ENCODE results near the gene SEMA4A.

Gene SEMA4A

DNA sequence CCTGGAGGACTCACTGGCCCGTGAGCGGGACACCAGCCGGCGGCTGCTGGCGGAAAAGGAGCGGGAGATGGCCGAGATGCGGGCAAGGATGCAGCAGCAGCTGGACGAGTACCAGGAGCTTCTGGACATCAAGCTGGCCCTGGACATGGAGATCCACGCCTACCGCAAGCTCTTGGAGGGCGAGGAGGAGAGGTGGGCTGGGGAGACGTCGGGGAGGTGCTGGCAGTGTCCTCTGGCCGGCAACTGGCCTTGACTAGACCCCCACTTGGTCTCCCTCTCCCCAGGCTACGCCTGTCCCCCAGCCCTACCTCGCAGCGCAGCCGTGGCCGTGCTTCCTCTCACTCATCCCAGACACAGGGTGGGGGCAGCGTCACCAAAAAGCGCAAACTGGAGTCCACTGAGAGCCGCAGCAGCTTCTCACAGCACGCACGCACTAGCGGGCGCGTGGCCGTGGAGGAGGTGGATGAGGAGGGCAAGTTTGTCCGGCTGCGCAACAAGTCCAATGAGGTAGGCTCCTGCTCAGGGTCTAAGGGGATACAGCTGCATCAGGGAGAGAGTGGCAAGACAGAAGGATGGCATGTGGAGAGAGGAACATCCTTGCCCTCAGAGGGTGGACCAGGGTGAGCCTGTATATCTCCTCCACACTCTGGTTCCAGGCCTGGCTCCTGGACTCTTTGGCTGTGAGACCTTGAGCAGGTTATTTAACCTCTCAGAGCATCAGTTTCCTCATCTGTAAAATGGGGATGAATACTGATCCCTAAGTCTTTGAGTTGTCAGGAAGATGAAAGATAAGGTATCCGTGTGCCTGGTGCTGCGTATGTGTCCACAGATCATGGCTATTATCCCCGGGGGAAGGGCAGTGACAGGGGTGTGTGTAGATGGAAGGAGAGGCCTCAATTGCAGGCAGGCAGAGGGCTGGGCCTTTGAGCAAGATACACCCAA is 17.2 kb upstream of the SEMA4A start:
- DNase-seq (ENCODE audit: low read depth) = no peak

DNA sequence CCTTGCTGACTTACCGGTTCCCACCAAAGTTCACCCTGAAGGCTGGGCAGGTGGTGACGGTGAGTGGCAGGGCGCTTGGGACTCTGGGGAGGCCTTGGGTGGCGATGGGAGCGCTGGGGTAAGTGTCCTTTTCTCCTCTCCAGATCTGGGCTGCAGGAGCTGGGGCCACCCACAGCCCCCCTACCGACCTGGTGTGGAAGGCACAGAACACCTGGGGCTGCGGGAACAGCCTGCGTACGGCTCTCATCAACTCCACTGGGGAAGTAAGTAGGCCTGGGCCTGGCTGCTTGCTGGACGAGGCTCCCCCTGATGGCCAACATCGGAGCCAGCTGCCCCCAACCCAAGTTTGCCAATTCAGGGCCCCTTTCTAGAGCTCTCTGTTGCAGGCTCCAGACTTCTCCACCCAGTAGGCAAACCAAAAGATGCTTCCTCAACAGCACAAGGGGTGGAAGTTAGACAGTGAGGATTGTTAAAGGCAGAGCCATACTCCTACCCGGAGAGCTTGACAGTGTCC is 16.4 kb upstream of the SEMA4A start:
- no peak for DNase-seq (ENCODE audit: low read depth)

DNA sequence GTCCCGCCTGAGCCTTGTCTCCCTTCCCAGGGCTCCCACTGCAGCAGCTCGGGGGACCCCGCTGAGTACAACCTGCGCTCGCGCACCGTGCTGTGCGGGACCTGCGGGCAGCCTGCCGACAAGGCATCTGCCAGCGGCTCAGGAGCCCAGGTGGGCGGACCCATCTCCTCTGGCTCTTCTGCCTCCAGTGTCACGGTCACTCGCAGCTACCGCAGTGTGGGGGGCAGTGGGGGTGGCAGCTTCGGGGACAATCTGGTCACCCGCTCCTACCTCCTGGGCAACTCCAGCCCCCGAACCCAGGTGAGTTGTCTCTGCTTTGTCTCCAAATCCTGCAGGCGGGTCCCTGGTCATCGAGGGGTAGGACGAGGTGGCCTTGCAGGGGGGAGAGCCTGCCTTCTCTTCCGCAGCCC is 14.9 kb upstream of the SEMA4A start:
- DNase-seq (ENCODE audit: low read depth) = no peak

DNA sequence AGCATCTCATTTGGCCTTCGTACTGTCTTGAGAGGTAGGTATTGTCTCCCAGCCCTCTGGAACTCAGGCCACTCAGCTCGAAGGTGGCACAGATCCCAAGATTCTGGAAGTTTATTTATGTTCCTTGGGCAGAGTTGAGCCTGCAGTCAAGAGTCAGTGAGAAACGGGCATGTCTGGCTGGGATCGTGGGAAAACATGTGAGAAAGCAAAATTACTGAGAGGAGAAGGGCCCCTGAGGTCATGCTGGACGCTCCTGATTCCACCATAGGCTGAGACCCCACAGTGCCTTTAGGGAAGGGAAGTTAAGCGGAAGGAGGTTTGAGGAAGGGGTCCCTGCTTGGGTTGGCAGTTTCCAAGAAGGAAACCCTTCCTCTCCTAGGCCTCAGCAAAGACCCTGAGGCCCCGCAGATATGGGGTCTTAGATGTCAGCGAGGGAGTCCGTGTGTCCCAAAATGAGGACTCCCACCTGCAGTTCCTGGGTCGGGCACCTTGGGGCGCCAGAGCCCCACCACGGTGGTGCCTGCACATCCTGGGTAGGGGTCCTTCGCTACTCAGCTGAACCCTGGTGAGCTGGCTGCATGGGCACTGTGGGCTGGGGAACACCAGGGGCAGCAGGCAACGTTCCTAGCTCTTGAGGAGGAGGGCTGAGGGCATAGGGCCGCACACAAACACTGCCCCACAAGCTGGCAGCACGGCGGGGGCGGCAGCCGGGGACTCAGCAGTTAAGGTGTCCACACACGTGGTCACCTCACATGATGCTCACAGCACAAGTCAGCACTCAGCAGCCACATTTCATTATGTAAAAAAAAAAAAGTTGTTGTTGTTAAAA is 12.3 kb upstream of the SEMA4A start:
- DNase-seq (ENCODE audit: low read depth) = no peak

DNA sequence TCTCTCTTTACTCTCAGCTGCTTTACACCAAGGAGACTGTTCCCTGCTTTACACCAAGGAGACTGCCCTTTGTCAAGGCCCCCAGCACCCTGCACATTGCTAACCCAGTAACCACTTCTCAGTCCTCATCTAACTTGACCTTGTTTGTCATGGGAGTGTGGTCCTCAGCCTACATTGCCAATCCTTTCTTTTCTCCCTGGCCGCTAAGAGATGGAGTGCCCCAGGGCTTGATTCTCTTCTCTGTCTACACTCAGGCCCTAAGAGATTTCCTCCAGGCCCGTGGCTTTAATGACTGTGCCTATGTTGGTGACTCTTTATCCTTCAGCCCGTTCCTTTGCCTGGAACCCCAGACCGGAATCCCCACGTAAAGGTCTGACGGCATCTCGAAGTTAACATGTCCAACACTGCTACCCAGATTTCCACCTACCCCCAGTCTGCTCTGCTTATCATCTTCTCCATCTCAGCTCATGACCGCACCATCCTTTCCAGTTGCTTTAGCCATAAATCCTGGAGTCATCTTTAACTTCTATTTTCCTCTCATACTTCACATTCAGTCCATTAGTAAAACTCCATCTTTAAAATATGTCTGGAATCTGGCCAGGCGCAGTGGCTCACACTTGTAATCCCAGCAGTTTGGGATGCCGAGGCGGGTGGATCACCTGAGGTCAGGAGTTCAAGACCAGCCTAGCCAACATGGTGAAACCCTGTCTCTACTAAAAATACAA is 9.5 kb upstream of the SEMA4A start:
- no peak for DNase-seq (ENCODE audit: low read depth)

DNA sequence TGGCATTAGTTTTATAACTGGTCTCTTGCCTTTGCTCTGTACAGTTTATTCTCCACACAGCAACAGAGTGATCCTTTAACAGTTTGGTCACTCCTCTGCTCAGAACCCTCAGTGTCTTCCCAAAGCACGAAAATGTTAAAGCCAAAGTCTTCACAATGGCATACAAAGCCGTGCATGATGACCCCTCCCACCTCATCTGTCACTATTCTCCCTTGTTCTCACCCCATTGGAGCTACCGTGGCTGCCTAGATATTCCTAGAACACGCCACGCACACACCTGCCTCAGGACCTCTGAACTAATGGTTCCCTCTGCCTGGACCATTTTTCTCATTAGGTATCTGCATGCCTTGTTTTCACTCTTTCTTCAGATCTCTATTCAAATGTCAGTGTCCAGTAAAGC is 8.6 kb upstream of the SEMA4A start:
- no peak for DNase-seq (ENCODE audit: low read depth)

DNA sequence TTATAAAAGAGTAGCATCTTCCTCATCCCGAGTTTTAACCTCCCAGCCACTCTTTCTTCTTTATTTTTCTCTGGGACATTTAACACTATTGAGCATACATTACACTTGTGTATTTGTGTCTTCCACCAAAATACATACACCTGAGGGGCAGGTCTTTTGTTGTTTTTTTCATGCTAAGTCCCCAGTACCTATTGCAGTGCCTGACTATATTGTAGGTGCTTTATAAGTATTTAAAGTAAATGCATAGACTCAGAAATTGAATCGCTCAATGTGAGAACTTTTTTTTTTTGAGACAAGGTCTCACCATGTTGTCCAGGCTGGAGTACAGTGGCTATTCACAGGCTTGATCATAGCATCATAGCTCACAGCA is 7.8 kb upstream of the SEMA4A start:
- DNase-seq (ENCODE audit: low read depth) = no peak

DNA sequence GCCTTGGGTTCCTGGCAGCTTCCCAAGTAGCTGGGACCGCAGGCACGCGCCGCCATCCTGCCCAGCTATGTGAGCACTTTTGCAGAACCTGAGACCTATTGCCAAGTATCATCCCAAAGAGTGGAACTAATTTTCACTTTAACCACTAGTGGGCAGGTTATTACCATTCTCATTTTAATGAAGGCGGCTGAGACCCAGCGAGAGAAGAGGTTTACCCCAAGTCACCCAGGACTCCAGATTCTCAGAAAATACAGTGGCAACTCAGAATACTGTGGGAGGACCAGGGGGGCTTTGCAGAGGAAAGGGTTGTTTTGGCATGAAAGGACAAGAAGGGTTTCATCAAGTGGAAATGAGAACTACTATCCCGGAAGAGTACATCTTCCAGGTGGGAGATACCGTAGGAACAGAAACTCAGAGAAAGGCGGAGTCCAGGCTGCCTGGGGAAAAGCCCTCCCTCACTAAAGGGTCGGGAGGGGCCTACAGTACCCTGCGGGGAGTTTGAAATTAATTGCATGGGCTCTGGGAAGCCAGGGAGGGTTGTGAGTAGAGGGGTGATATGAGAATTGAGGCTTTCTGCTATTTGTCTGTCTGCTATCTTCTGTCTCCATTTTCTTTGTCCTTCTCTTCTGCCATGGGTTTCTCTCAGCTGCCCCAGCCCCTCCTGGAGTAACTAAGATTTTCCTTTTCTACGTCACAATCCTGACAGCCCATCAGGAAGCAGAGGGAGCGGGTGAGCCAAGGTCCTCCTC is 7.2 kb upstream of the SEMA4A start:
- no peak for DNase-seq (ENCODE audit: low read depth)

DNA sequence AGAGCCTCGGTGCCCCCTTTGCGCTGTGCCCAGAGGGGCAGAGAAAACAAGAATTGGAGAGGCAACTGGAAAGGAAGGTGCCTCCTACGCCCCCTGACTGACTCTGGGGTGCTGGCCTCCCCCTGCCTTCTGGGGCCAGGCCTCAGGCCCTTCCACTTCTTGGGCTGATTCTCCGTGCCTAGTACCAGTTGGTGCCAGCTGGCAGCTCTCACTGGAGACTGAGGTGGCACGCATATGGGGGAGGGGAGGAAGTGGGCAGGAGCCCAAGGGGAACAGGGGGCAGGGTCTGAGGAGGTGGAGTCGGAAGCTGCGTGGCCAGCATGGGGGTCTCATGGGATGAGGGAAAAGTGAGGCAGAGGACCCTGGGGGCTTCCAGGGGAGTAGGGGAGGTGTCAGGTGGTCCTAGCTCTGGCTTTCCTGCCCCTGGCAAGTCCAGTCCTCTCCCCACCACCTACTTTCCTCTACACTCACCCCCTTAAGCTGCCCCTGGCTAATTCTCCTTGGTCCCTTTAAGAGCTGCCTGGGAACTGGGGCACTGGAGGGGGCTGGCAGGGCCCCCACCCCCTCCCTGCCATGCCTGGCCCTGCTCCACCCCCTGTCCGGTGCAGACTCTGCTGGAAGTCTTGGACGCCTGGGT is 6.5 kb upstream of the SEMA4A start:
- no peak for DNase-seq (ENCODE audit: low read depth)

DNA sequence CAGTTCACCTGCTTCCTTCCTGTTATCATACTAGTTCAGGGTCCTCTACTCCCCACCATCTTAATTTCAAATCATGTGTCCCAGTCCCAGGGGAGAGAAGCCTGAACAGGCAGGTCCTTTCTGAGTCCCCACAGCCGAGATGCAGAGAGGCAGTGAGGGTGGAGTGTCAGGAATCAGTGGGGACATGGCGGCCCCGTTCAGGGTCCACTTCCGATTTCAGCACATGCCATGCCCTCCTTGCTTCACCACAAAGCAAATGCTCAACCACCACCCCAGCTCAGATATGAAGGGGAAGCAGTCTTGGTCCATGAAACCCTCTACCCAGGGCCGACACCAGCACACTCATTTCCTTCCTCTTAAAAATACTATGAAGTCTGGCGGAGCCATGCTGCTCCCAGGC is 5.2 kb upstream of the SEMA4A start:
- DNase-seq (ENCODE audit: low read depth) = no peak

DNA sequence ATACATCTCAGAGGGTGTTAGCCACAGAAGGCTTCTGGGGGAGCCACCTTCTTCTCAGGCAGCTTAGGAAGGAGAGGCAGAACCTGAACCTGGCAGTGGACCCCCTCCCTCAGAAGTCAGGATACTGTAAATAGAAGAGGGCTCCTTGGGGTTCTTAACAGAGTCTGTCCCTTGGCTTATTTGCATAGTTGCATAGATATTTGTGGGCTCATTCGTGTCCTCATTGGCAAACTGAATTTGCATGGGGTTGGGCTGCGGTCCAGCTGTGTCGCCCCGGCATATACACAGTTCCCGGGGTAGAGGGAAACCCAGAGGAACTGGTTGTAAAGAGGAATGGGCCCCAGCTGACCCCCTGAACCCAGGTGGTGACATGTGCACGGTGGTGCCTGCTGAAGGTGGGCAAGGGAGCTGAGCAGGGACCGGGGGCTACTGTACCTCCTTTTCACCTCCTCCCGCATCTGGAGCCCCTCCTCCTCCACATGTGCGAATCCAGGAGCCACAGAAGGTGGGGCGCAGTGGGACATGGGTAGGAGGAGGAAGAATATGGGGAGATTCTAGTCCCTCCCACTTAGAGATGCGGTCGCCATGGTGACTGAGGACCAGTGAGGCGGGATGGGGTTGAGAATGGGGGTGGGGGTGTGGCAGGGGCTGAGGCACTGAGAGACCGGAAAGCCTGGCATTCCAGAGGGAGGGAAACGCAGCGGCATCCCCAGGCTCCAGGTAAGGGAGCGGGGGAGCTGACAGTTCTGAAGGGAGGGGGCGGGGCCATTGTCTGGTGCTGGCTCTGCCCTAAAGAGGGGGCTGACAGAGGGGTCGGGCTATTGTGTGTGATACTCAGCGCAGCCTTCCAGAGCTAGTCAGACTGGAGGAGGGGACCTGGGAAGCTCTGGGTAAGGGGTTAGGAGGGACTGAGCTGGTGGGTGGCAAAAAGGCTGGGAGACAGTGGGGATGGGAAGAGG is 3.7 kb upstream of the SEMA4A start:
- DNase-seq (ENCODE audit: low read depth) = no peak

DNA sequence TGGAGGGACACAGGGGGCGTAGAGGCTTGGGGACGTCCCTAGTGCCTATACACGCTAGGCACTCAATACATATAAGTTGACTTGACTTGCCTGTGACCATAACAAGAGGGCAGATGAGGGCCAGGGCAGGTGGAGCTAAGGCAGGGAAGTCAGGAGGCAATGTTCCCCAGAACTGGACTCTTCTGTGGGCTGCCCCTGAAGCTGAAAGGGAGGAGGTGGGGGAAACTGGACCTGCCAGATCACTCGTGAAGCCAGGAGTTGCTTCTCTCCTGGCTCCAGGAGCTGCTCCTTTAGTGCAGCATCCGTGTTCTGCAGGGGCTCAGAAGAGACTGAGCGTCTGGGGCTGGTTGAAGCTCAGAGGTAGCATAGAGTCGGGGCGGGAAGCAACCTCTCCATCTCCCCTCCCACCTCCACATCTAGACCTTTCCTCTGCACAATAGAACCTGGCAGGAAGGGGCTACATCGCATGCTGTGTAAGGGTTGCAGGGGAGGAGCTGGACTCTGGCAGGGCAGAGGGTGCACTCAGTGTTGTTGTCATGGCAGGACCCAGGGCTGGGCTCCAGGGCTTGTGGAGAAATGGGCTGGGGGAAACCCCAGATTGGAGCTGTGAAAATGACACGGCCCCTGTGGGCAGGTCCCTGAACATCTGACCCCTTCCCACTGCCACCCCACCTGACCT is 2.9 kb upstream of the SEMA4A start:
- DNase-seq (ENCODE audit: low read depth) = no peak

DNA sequence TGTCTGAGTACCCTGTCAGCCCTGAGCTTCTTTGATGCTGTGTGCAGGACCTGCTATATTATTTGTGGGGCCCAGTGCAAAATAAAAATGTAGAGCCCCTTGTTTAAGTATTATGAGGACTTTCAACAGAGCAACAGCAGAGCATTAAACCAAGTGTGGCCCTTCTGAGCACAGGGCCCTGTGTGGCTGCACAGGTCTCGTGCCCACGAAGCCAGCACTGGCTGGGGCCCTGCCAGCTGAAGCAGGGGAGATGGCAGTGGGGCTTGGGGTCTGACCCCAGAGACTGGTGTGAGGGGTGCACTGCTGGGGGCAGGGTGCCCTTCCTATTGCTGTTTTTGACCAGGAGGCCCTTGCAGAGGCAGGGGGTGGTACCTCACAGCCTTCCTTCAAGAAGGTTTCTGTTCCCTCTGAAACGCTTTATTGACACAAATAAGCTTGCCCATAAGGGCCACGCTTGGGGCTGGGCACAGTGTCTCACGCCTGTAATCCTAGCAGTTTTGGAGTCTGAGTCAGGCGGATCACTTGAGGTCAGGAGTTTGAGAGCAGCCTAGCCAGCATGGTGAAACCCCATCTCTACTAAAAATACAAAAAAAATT is 2.2 kb upstream of the SEMA4A start:
- no peak for DNase-seq (ENCODE audit: low read depth)

DNA sequence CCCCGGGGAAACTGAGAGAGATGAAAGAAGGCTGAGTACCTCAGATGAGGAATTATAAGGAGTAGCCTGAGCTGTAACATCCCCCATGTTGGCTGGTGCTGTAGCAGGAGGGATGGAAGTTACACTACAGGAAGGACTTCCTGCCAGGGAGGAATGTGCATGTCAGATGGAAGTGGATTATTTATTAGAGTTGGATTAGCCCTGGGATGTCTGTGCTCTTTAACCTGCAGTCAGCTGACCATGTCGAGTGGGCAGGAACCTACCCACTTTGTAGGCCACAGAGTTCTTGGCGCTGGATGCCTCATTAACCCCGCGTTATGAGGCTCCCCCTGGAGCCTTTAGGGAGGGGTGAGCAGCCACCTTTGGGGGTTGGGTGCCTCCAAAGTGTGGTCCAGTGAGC is 757 bp upstream of the SEMA4A start:
- no peak for DNase-seq (ENCODE audit: low read depth)

DNA sequence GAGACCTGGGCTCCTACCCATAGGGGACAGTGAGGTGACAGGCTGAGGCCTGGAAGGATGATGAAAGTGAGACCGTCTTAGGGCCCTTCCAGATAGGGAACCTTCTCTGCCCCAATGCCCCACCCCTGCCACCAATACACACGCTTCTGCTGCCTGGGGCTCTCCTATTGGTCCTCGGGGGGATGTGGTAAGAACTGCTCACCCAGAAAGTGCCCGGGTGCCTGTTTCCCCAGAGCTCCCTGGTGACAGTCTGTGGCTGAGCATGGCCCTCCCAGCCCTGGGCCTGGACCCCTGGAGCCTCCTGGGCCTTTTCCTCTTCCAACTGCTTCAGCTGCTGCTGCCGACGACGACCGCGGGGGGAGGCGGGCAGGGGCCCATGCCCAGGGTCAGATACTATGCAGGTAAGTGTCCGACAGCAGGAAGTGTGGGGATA is 948 bp downstream of the SEMA4A start:
- DNase-seq (ENCODE audit: low read depth) = no peak

DNA sequence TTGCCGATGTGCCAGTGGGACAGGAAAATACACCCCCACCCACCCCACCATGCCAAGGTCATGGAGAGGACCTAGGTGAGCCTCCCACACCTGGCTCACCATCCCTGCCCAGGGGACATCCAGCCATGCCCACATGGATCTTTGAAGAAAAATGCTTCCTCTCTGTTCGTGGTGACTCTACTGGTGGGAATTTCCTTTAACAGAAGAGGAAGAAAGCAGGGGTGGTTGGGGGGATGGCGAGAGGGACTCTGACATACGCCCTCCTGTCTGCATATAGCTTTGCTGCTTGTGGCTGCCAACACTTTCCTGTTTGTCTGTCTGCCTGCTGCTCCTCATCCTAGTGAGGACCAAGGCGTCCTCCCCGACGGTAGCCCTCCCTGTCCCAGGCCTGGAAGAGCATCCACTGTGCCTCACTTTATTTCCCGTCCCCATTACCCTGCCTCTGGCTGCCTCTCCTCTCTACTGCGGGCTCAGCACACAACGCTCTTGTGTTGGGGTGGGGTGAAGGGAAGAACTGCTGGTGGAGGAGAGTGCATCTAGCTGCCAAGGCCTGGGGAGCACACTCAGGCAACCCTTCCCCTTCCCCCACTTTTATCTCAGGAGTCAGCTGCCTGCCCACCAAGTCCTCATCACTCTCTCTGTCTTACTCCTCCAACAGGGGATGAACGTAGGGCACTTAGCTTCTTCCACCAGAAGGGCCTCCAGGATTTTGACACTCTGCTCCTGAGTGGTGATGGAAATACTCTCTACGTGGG is 2.5 kb downstream of the SEMA4A start:
- DNase-seq (ENCODE audit: low read depth) = no peak

DNA sequence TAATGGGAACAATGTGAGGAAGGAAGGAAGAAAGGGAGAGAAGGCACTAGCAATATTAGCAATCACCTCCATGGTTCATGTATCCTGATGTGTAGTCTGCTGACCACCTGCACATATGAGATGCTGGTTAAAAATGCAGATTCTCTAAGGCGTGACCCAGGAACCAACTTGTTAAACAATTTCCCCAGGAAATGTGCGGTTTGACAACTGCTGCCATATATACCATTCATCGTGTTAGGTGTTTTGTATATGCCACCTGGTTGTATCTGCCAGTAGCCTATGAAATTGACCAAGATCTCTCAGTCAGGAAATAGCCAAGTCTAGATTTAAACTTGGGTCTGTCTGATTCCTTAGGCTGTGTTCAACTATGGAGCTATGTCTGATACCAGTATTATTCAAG is 4.1 kb downstream of the SEMA4A start:
- no peak for DNase-seq (ENCODE audit: low read depth)

DNA sequence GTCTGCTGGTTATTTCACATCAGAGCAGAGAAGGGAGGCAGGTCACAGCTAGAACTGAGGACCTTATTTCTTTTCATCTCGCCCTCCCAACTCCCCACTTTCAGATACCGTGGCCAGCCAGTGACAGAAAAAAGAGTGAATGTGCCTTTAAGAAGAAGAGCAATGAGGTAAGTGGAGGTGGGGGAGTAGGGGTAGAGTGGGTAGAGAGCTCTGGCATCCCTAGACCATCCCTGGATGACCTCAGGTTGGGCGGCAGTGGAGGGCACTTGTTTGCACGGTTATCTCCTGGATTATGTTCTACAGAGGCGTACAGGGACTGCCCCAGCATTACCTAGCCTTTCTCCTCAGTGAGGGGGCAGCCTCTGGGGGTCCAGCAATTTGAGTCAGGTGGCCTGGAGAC is 4.6 kb downstream of the SEMA4A start:
- DNase-seq (ENCODE audit: low read depth) = no peak
